AG20443 (cell line): ENCODE results near the gene IL23A.
"Not testable (repeated sequence)": the region's sequence is repeated elsewhere in the genome, so short reads cannot be mapped to it uniquely, and the experiment has no call there.

Experiments used
- DNase-seq: peaks from one replicate; pipeline ENCODE4 v3.0.0; 2012; ENCODE audit warnings: low spot score, mixed read lengths

The IL23A gene, protein sequence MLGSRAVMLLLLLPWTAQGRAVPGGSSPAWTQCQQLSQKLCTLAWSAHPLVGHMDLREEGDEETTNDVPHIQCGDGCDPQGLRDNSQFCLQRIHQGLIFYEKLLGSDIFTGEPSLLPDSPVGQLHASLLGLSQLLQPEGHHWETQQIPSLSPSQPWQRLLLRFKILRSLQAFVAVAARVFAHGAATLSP

DNA sequence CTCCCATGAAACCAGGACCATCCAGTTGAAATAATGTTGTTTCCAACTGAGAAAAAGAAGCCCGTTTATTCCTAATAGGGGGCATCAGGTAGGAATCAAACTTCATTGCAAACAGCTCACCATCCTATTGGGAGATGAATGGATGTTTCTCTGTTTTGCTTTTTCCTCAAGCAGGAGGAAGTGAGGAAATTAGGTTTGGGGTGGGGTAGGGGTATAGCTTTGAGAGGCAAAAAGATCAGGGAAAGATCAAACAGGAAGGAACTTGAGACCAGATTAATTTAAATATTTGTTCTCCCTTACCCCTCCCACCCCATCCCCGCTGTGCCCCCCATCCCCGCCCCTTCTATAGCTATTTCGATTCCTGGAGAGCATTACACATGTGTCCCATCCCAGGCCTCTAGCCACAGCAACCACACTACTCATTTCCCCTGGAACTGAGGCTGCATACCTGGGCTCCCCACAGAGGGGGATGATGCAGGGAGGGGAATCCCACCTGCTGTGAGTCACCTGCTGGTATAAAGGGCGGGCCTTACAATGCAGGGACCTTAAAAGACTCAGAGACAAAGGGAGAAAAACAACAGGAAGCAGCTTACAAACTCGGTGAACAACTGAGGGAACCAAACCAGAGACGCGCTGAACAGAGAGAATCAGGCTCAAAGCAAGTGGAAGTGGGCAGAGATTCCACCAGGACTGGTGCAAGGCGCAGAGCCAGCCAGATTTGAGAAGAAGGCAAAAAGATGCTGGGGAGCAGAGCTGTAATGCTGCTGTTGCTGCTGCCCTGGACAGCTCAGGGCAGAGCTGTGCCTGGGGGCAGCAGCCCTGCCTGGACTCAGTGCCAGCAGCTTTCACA, at the start of gene IL23A:
Gene IL23A, plus strand, starts transcription at position 577 of the 850 bp plus-strand sequence. Its CDS starts 161 bp downstream, at position 738.
- no peak for DNase-seq

DNA sequence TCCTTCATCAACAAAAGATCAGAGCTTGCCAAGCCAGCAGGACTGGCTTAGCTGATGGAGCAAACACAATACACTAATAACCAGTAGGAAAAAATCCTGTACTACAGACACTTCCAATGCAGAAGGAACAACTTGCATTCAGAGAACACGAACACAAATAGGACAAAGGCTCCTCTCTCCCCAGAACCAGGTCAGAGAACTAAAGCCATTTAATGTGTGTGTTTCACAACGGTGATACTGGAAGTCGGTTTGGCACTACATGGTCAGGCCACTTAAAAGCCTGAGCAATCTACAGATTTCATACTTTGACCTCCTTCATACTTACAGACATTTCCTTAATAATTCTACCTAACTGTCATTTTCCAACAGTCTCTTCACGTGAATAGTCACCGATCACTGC, 44.9 kb upstream of the IL23A start:
- no peak for DNase-seq

DNA sequence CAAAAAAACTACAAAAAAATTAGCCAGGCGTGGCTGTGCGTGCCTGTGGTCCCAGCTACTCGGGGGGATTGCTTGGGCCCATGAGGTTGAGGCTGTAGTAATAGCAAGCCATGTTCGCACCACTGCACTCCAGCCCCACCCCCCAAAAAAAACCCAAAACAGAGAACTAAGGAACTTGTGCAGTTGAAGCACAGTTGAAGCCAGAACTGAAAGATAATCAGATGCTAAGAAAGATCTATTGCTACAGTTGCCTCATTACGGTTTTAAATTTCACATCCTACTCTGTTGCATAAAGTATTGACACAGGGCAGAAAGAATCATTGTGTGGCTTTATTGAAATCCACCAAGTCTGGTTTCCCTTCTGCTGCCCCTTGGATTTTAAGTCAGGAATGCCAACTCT, 42.4 kb upstream of the IL23A start:
- DNase-seq = no peak

DNA sequence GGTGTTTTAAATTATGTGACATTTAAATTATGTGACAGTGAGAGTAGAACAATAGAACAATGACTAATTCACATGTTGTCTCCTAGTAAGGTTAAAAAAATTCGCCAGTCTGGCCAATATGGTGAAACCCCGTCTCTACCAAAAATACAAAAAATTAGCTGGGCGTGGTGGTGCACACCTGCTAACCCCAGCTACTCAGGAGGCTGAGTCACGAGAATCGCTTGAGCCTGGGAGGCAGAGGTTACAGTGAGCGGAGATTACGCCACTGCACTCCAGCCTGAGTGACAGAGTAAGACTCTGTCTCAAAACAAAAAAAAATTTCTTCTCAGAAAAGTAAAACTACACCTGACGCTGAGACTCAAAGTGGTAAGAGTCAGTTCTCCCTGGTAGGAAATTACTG, 41.3 kb upstream of the IL23A start:
- DNase-seq = no peak

DNA sequence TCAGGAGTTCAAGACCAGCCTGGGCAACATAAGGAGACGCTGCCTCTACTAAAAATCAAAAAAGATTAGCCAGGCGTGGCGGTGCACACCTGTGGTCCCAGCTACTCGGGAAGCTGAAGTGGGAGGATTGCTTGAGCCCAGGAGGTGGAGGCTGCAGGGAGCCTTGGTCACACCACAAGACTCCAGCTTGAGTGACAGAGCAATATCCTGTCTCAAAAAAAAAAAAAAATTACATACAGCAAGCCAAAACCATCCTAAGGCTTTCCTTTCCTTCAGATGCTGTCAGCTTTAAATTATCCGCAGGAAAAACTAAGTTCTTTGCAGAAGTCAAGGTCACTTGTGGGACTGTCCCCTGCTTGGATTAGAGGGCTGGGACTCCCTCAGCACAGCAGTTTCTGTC, 39.9 kb upstream of the IL23A start:
- no peak for DNase-seq

DNA sequence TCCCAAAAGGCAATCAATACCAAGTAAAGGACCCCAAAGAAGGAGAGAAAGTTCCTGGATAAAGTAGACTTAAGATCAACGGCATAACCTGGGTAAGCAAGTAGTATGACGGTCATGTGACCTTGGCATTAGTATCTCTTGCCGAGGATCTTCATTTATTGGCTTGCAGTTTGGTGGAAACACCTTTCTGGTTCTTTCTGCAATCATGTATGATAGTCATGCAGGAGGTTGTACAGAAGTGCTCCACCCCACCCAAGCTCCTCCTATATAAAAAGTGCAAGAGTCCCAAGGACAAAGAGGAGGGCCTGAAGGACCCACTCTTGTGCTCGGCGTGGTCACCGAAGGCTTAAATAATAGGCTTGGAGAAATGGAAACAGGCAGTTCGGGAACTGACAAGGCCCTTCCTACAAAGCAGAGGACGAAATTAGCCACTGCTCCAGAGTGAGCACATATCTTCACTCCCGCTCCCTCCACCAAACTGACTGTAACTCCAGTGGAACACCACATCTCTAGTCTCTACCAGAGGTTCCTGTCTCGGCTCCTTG, 39.3 kb upstream of the IL23A start:
- no peak for DNase-seq

DNA sequence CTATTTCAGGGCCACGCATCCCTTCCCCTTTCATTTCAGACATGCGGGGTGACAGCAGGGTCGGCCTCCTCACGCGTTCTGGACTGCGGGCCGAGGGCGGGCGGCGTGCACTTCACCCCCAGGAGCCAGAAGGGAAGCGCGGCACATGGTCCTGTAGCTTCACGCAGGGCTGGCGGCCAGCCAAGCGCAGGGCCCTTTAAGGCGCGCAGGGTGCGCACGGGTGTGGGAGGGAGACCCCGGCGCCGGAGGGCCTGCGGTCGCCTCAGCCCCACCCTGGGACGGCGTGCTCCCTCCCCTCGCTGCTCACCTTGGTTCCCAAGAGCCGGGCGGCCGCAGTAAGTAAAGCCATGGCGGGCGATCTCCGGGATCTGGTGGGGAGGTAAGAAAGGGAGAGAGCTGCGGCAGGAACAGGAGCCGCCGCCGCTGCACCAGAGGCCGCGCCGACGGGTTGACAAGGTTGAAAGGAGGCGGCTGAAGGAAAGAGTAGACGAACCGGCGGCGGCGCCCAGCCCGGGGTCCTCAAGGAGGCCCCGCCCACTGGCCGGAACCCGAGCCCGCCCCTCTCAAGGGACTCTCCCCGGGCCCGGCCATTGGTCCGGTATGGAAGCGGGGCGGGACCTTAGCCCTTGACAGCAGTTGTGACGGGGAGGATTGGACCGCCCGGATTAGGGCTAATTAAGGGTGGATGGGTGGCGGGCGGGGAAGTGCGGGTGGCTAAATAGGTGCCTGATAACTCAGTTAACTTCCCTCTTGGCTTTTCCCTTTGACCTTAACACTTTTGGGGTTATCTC, 38.6 kb upstream of the IL23A start, which contains the start of gene CS:
Gene CS, minus strand, starts transcription at position 478 of the 791 bp plus-strand sequence. Its CDS starts 129 bp downstream, at position 349.
- peak; percentile 98 for DNase-seq

DNA sequence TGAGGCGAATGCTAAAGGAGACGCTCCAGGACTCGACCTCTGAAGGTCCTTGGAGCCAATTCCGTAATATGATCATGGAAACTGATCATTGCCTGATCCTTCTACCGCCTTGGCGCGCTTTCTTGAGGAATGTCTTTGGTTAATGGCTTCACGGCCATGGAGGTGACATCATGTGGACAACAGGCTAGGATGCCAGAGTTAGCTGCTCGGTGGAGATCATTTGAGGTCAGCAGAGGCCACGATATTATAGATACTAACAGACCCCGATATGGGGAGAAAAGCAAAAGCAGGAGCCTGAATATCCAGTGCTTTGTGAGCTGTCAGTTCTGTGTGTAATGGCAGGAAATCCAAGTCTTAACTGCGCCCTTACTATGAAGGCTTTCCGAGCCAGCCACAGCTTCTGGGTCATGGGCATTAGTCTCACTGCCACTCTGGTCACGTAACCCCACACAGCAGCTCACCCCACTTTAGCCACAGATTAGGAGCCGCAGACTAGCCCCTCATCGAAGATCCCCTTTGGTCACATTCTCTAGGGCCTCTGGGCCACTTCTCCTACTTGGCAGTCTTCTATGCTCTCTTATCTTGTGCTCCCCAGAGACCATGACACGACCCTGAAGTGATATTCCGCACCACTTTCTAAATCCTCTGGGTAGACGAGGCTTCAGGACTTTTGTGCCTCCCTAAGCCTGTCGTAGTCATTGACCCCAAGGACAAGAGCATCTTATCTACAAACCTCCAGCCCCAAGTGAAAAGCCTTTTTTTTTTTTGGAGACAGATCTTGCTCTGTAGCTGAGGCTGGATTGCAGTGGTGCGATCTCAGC, 37.8 kb upstream of the IL23A start:
- DNase-seq = peak; percentile 49

DNA sequence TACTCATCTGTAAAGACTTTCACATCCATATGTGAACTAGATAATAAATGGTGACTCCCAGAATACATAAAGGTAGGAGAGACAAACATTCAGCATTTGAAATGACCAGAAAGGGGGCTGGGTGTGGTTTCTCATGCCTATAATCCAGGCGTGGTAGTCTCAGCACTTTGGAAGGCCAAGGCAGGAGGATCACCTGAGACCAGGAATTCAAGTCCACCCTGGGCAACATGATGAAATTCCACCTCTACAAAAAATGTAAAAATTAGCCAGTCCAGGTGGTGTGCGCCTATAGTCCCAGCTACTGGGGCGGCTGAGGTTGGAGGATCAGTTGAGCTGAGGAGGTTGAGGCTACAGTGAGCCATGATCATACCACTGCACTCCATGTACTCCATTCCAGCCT, 34.4 kb upstream of the IL23A start:
- no peak for DNase-seq

DNA sequence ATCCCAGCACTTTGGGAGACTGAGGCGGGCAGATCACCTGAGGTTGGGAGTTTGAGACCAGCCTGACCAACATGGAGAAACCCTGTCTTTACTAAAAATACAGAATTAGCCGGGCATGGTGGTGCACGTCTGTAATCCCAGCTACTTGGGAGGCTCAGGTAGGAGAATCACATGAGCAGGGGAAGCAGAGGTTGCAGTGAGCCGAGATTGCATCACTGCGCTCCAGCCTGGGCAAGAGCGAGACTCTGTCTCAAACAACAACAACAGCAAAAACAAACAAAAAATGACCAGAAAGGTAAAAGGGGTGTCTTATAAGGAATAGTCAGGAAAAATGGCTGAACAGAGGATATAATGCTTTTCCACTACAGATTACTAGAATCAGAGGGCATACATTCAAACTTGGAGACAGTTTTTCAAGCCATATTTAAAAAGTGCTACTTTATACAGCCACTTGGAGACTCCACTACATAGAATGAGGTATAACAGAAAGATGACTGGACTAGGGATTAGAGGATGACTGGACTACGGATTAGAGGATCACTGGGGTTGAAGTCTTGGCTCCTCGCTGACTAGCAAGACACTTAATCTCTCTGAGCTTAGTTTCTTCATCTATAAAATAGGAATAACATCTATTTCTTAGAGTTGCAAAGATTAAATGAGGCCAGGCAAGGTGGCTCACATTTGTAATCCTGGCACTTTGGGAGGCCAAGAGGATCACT, 33.7 kb upstream of the IL23A start:
- no peak for DNase-seq

DNA sequence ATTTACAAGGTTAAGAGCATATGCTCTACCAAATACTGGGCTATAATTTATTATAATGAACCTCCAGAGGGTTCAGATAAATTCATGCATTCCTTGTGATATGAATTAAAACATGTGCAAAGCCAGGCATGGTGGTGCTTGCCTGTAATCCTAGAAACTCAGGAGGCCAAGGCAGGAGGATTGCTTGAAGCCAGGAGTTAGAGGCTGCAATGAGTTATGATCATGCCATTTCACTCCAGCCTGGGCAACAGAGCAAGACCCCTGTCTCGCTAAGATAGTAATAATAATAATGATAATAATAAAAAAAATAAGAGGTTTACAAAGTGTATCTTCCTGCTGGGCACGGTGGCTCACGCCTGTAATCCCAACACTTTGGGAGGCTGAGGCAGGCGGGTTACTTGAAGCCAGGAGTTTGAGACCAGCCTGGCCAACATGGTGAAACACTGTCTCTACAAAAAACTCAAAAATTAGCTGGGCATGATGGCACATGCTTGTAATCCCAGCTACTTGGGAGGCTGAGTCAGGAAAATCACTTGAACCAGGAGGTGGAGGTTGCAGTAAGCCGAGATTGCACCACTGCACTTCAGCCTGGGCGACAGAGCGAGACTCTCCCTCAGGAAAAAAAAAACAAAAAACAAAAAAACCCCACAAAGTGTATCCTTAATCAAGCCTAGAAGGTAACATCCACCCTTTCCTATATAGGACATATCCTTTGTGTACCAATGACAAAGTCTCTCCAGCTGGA, 31.3 kb upstream of the IL23A start:
- DNase-seq = no peak

DNA sequence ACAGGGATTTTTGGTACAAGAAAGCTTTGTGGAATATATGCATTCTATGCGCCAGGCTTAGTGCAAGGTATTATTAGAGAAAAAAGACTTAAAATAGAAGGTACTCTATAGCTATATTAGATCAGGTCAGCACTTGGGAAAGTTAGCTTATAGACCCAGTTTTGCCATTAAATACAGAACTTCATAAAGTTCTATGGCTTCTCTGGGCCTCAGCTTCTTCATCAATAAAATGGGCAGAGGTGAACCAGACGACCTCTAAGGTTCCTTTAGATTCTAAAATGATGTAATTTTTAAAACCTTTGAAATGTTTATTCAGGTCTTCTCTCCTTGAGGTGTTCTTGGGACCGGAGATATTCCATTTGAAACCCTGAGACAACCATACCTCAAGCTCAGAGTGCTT, 30.0 kb upstream of the IL23A start:
- DNase-seq = no peak

DNA sequence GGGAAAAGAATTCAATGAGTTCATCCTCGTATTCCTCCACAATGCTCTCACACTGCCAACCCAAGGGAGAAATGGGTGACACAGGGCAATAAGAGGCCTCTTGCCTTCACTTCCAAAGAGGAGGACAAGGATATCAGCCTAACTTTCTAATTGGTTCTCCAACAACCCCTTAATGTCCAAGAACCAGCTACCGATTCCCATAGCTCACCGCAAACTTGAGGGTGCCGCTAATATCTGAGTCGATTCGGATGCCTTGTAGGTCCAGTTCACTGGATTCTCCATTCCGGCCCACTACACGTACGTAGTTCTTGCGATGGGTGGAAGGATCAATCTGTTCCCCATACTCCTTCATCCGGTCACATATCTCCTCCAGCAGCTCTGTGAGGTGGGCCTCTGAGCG, 27.7 kb upstream of the IL23A start:
- no peak for DNase-seq

DNA sequence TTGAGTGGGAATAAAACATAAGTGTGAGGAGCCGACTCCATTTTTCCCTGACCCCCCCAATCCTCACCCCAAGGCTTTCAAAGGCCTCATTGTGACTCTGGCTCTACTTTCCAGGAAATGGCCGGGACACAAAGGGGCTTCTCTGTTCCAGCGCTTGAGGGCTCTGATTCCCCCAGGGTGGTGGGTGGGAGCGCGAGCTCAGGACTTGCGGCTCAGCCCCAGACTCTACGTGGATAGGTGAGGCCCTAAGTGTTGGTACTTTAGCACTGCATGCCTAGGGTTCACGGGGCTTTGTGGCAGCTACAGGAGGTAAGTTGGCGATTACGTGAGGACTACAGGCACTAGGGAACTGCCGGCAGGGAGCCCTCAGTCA, 23.4 kb upstream of the IL23A start:
- DNase-seq = no peak

DNA sequence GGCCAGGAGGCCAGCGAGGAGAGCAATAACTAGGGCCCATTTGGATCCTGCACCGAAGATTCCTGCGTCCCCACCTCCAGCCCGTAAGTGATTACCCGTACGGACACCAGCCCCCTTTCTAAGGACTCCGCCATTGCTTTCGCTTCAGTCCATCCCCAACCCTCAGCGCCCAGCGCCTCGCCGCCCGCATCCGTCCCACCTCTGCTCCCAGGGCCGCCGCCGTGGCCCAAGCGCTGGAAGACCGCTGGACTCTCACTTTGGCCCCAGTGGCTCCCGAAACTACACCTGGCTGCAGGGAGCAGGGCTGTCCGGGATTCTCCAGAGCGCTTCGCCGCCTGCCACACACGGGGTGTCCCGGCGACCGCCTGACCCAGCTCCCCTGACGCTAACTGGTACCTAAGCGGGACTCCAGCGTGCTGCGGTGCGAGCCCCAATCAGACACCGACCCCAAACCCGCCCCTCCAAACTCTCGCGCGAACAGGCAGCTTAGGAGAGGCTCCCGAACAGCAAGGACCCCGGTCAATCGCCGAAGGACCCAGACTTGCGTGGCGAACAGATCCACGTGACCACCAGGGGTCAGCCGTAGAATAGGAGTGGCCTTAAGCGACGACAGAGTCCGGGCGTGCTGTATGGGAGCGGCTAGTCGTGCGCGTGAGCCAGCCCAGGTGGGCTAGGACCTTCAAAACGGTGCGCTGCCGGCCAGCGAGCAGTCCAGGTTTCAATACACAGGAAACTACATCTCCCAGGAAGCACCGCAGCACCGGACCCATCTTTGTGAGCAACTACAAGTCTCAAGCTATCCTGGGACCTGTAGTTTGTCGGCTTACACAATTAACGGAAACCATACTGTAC, 22.8 kb upstream of the IL23A start, which contains the start of gene CNPY2:
Gene CNPY2, minus strand, starts transcription at position 367 of the 852 bp plus-strand sequence. CDS start 771 bp downstream, outside the sequence.
- DNase-seq = peak; percentile 96

DNA sequence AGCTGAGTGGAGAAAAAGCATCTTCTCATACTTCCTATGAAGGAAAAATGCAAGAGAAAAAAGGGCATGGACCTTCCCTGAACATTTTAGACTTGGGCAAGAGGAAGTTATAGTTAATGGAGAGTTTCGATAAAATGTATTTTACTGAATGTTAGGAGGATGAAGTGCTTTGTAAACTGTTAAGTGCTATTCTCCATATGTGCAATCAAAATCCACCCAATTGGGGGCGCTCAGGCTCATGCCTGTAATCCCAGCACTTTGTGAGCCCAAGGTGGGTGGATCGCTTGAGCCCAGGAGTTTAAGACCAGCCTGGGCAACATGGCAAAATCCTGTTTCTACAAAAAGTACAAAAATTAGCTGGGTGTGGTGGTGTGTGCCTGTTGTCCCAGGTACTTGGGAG, 21.0 kb upstream of the IL23A start:
- no peak for DNase-seq

DNA sequence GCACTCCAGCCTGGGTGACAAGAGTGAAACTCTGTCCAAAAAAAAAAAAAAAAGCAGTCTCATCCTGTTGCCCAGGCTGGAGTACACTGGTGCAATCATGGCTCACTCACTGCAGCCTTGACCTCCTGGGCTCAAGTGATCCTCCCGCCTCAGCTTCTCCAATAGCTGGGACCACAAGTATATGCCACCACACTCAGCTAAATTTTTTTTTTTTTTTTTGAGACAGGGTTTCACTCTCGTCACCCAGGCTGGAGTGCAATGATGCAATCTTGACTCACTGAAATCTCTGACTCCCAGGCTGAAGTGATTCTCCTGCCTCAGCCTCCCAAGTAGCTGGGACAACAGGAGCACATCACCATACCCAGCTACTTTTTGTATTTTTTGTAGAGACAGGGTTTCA, 17.7 kb upstream of the IL23A start:
- DNase-seq = no peak

DNA sequence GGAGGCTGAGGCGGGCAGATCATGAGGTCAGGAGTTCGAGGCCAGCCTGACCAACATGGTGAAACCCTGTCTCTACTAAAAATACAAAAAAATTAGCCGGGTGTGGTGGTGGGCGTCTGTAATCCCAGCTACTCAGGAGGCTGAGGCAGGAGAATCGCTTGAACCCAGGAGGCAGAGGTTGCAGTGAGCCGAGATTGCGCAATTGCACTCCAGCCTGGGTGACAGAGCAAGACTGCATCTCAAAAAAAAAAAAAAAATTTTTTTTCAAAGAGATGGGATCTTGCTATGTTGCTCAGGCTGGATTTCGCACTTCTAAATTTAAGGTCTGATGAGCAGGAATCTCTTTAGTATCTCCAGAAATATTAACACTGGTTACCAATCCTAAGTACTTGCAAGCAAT, 17.1 kb upstream of the IL23A start:
- not testable (repeated sequence) for DNase-seq

DNA sequence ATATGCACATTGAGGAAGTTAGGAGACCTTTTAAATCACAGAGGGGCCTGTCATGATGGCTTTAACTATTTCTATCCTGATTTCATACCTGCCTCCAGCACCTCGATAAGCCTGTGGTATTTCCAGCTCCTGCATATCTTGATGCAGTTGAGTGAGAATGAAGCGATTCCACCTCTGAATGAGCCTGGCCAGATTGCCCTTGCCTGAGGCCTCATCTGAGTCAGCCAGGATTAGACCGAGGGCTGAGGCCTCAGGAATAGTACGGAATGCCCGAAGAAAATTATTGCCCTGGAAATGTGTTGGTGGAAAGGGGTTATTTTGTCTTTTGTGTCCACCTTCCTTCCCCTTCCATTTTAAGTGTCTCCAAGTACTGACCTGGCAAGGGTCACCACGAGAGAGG, 14.5 kb upstream of the IL23A start:
- DNase-seq = no peak
